ENCODE results near the gene RCN1.

- no peak for TF ChIP-seq SPI1 (IDR thresholded peaks at IDR 0.05; ENCODE audit: low read depth, low read length)
- no peak for TF ChIP-seq POLR2A (IDR thresholded peaks at IDR 0.05; ENCODE audit: low read depth, low read length)
- TF ChIP-seq POLR2AphosphoS5 (IDR thresholded peaks at IDR 0.05; ENCODE audit: low read depth, low read length): no peak
- no peak for TF ChIP-seq TAF1 (IDR thresholded peaks at IDR 0.05; ENCODE audit: low read depth, low read length)
Observed at GRCh38 chr11:32152821-32153220, 61.9 kb downstream of the RCN1 start.

Measured in GM12891 (cell line).